ENCODE data around the gene PRKN.
"Not testable (repeated sequence)": the region's sequence is repeated elsewhere in the genome, so short reads cannot be mapped to it uniquely, and the experiment has no call there.

Gene PRKN

GRCh38 chr6:162538643-162539064, 188.9 kb downstream of the PRKN start:
- no peak for DNase-seq (ENCODE audit: low read depth, low spot score)

- DNase-seq (ENCODE audit: low read depth, low spot score): no peak
These were observed 194.6 kb downstream of the PRKN start for GRCh38 chr6:162533009-162533400.

GRCh38 chr6:162532283-162533008, 195.1 kb downstream of the PRKN start:
- no peak for DNase-seq (ENCODE audit: low read depth, low spot score)

- not testable (repeated sequence) for DNase-seq (ENCODE audit: low read depth, low spot score)
These were observed 196.2 kb downstream of the PRKN start for GRCh38 chr6:162531391-162531790.

- DNase-seq (ENCODE audit: low read depth, low spot score): no peak
These were observed 199.0 kb downstream of the PRKN start for GRCh38 chr6:162528538-162528937.

GRCh38 chr6:162526960-162527359, 200.6 kb downstream of the PRKN start:
- DNase-seq (ENCODE audit: low read depth, low spot score): no peak

- no peak for DNase-seq (ENCODE audit: low read depth, low spot score)
These were observed 202.4 kb downstream of the PRKN start for GRCh38 chr6:162525181-162525580.

GRCh38 chr6:162512744-162513143, 214.8 kb downstream of the PRKN start:
- DNase-seq (ENCODE audit: low read depth, low spot score): no peak

- DNase-seq (ENCODE audit: low read depth, low spot score): no peak
These were observed 230.2 kb downstream of the PRKN start for GRCh38 chr6:162497389-162497788.

GRCh38 chr6:162493917-162494316, 233.6 kb downstream of the PRKN start:
- peak; percentile 12 for DNase-seq (ENCODE audit: low read depth, low spot score)

GRCh38 chr6:162491637-162492036, 235.9 kb downstream of the PRKN start:
- no peak for DNase-seq (ENCODE audit: low read depth, low spot score)

GRCh38 chr6:162489101-162489976, 238.2 kb downstream of the PRKN start:
- DNase-seq (ENCODE audit: low read depth, low spot score): no peak

GRCh38 chr6:162488444-162488843, 239.1 kb downstream of the PRKN start:
- DNase-seq (ENCODE audit: low read depth, low spot score): peak; percentile 3

- no peak for DNase-seq (ENCODE audit: low read depth, low spot score)
These were observed 242.1 kb downstream of the PRKN start for GRCh38 chr6:162485464-162485863.

- no peak for DNase-seq (ENCODE audit: low read depth, low spot score)
These were observed 245.6 kb downstream of the PRKN start for GRCh38 chr6:162481938-162482337.

GRCh38 chr6:162481320-162481719, 246.2 kb downstream of the PRKN start:
- no peak for DNase-seq (ENCODE audit: low read depth, low spot score)

- DNase-seq (ENCODE audit: low read depth, low spot score): no peak
These were observed 249.3 kb downstream of the PRKN start for GRCh38 chr6:162478192-162478671.

- no peak for DNase-seq (ENCODE audit: low read depth, low spot score)
These were observed 252.8 kb downstream of the PRKN start for GRCh38 chr6:162474722-162475121.

GRCh38 chr6:162471842-162472241, 255.7 kb downstream of the PRKN start:
- no peak for DNase-seq (ENCODE audit: low read depth, low spot score)

- no peak for DNase-seq (ENCODE audit: low read depth, low spot score)
These were observed 259.2 kb downstream of the PRKN start for GRCh38 chr6:162468326-162468725.

GRCh38 chr6:162467679-162468078, 259.9 kb downstream of the PRKN start:
- DNase-seq (ENCODE audit: low read depth, low spot score): no peak

- DNase-seq (ENCODE audit: low read depth, low spot score): no peak
These were observed 264.0 kb downstream of the PRKN start for GRCh38 chr6:162463576-162463975.

- DNase-seq (ENCODE audit: low read depth, low spot score): no peak
These were observed 267.6 kb downstream of the PRKN start for GRCh38 chr6:162459985-162460384.

Measured in iPS DF 19.7 (cell line).